ENCODE measurements around the gene CNTLN.

- no peak for TF ChIP-seq POLR2A (IDR thresholded peaks at IDR 0.05; ENCODE audit: low read length)
- TF ChIP-seq GATA1 (IDR thresholded peaks at IDR 0.05; ENCODE audit: low read depth, low read length), result no peak
Measured at GRCh38 chr9:17120203-17120602, 14.6 kb upstream of the CNTLN start.
